Spleen (tissue), 11 donors: ENCODE measurements around the gene CCDC39. TPM values are rescaled to one million over a fixed set of nuclear protein-coding genes. Genes with fewer than 3 reads are reported as not detected.

Experiments used
- DNase-seq: peaks from one replicate; pipeline ENCODE4 v3.0.0-alpha.2; 2020
- H3K27ac ChIP-seq, 8 donors: fragments of 200-600 bp; sonication (generic) in 7 of 8; 1 replicate in 4 of 8; 2 replicates in 4 of 8; pipeline versions ENCODE4 v1.5.0 to v1.8.0; 2016 to 2021; ENCODE audit warnings: inconsistent platforms in 4 of 8, mild to moderate bottlenecking in 4 of 8, moderate library complexity in 1 of 8
- H3K27me3 ChIP-seq, 7 donors: fragments of 200-600 bp; sonication (generic) in 6 of 7; replicated peaks in 1 of 7; 1 replicate in 4 of 7; 2 replicates in 3 of 7; pipeline versions ENCODE4 v1.5.0 to v1.8.0; 2016 to 2021; ENCODE audit warnings: inconsistent platforms in 3 of 7, mild to moderate bottlenecking in 1 of 7
- H3K36me3 ChIP-seq, 6 donors: fragments of 200-600 bp; sonication (generic) in 5 of 6; 1 replicate in 4 of 6; 2 replicates in 2 of 6; pipeline versions ENCODE4 v1.5.0 to v1.8.0; 2016 to 2021; ENCODE audit warnings: inconsistent platforms in 2 of 6
- H3K4me1 ChIP-seq, 6 donors: fragments of 200-600 bp; sonication (generic) in 5 of 6; 1 replicate in 3 of 6; 2 replicates in 3 of 6; pipeline versions ENCODE4 v1.5.0 to v1.8.0; 2016 to 2021; ENCODE audit warnings: inconsistent platforms in 3 of 6
- H3K4me3 ChIP-seq, 8 donors: fragments of 200-600 bp; sonication (generic) in 7 of 8; 1 replicate in 4 of 8; 2 replicates in 4 of 8; pipeline versions ENCODE4 v1.5.0 to v1.8.0; 2016 to 2021; ENCODE audit warnings: inconsistent platforms in 4 of 8, mild to moderate bottlenecking in 4 of 8, moderate library complexity in 2 of 8
- H3K9me3 ChIP-seq, 8 donors: fragments of 200-600 bp; sonication (generic) in 7 of 8; 1 replicate in 4 of 8; 2 replicates in 4 of 8; pipeline versions ENCODE4 v1.5.0 to v1.8.0; 2016 to 2021; ENCODE audit warnings: inconsistent platforms in 4 of 8
- POLR2A ChIP-seq, 3 donors: fragments of 450-650 bp; IDR thresholded peaks; one replicate each; pipeline ENCODE4 v1.5.1; 2017; ENCODE audit warnings: antibody characterized with exemption in 3 of 3, mild to moderate bottlenecking in 1 of 3
- POLR2AphosphoS5 ChIP-seq, 3 donors: sonication (generic); formaldehyde crosslinking; IDR thresholded peaks; one replicate each; pipeline ENCODE4 v1.5.1; 2017; ENCODE audit warnings: antibody characterized with exemption in 3 of 3
- WGBS, 5 donors: extraction: QIAGEN DNeasy Blood & Tissue Kit in 3 of 5; methylation state at CpG; one replicate each; pipeline versions ENCODE4 v1.1.5 to v1.1.7; 2013 to 2018; 5-methylcytosine and 5-hydroxymethylcytosine counted together
- intact Hi-C: fragments of 100-400 bp; cut with DNase I; formaldehyde crosslinking; loops from one replicate; pipeline ENCODE4 v1.15.0; 2023; ENCODE audit warnings: low total_unique reads
- polyA plus RNA-seq, 3 donors: library from polyadenylated mRNA; stranded (reverse); fragments of 200-250 nt; gene quantifications; one replicate each; pipeline ENCODE4 v1.2.1, GENCODE V29; 2013
- total RNA-seq, 7 donors: library from RNA; depleted of rRNA in 3 of 7; stranded (reverse); fragments of >200 nt in 3 of 7; fragmentation: NEBNext Ultra II Directional in 4 of 7; extraction: Animal tissue kit (Norgen Biotek cat#: 25700) in 4 of 7; gene quantifications; one replicate each; pipeline versions ENCODE4 v1.1.0 to v1.2.1, GENCODE V29; 2016 to 2021
- TF ChIP-seq, protein P1 (sequence below), 11 experiments: fragments of 200-600 bp in 7 of 11; fragments of 450-650 bp in 4 of 11; sonication (generic) in 4 of 11; IDR thresholded peaks in 8 of 11; conservative IDR thresholded peaks in 3 of 11; 1 replicate in 7 of 11; 2 replicates in 4 of 11; pipeline versions ENCODE4 v1.4.0 to v1.8.0; 2016 to 2021; ENCODE audit warnings: antibody characterized with exemption in 11 of 11, inconsistent platforms in 4 of 11, mild to moderate bottlenecking in 1 of 11
- donor health status: healthy with polysubstance abuse.
- donor health status: DM: no; HTN: no; CAD: no; lungs with moderate emphysema.
- donor health status: DM: no; HTN: no; CAD: no.
- donor health status: Bipolar disorder and iron deficiency.
- donor health status: healthy.
- donor health status: DM: no; HTN: no; CAD: no.
- donor health status: DM: yes; HTN: yes; CAD: no.

Gene CCDC39
- total and polyA plus RNA-seq, 10 donors, result 0.11 to 0.34 (median 0.13) TPM; not detected in 7

DNA sequence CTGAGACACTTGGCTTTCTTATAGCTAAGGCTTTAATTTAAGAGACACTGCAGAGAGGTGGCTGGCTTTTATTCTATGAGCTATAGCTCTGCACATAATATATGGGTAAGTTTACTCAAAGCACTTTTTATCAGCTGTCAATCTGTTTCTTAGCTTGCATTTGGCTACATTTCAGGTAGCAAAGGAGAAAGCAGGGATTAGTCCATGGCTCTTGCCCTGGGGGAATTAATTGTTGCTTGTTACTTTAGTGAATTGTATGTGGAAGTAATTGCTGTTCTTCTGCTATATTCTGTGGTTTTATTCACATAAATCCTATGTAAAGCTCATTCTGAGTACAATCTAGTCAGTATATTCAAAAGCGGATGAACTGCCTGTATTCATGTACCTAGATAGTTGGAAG, 14.4 kb upstream of the CCDC39 start:
- DNase-seq, result no peak
- WGBS, 5 donors, result 89 to 97% (median 92%) methylated on average over 1 of the region's 1 CpG
- no peak overlapping the region for H3K27ac ChIP-seq
- intact Hi-C loops, result no loop called here
- no peaks in the 10 kb centered on the region for H3K36me3 ChIP-seq
- no peaks in the 10 kb centered on the region for H3K9me3 ChIP-seq
- peaks cover 0 to 23% (median 0%) of the 10 kb centered on the region in 7 donors for H3K27me3 ChIP-seq
- H3K4me1 ChIP-seq, result no peaks in the 10 kb centered on the region
- H3K4me3 ChIP-seq, result no peak overlapping the region
- TF ChIP-seq, protein P1, sequence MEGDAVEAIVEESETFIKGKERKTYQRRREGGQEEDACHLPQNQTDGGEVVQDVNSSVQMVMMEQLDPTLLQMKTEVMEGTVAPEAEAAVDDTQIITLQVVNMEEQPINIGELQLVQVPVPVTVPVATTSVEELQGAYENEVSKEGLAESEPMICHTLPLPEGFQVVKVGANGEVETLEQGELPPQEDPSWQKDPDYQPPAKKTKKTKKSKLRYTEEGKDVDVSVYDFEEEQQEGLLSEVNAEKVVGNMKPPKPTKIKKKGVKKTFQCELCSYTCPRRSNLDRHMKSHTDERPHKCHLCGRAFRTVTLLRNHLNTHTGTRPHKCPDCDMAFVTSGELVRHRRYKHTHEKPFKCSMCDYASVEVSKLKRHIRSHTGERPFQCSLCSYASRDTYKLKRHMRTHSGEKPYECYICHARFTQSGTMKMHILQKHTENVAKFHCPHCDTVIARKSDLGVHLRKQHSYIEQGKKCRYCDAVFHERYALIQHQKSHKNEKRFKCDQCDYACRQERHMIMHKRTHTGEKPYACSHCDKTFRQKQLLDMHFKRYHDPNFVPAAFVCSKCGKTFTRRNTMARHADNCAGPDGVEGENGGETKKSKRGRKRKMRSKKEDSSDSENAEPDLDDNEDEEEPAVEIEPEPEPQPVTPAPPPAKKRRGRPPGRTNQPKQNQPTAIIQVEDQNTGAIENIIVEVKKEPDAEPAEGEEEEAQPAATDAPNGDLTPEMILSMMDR (IDR thresholded peaks at IDR 0.05 in 8 of 11, conservative IDR thresholded peaks at IDR 0.05 in 3 of 11), result no peak
- no peak for TF ChIP-seq POLR2A (IDR thresholded peaks at IDR 0.05)
- no peak for TF ChIP-seq POLR2AphosphoS5 (IDR thresholded peaks at IDR 0.05)

DNA sequence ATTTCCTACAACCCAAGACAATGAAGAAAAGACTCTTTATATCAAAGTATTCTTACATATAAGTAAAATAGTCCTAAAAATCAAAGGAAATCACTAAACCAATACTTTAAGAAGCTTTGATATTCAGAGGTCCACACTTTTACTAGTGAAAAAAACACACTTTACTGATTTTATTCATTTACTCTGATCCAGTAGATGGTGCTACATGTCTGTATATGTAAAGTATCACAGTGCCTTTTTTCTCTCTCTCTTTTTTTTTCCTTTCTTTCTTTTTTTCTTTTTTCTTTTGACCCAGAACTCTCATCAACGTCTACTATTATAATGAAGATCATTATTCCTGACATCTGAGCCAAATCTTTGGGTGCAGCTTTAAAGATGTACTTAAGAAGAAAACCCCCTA, 10.8 kb upstream of the CCDC39 start:
- H3K27me3 ChIP-seq, result peaks cover 0 to 26% (median 0%) of the 10 kb centered on the region in 7 donors
- no peaks in the 10 kb centered on the region for H3K4me1 ChIP-seq
- no peak overlapping the region for H3K27ac ChIP-seq
- no peaks in the 10 kb centered on the region for H3K9me3 ChIP-seq
- no peak overlapping the region for H3K4me3 ChIP-seq
- no peak for DNase-seq
- 3 to 13% (median 8%) methylated on average over 1 of the region's 1 CpG for WGBS, 5 donors
- no peak for TF ChIP-seq POLR2A (IDR thresholded peaks at IDR 0.05)
- TF ChIP-seq, protein P1 (IDR thresholded peaks at IDR 0.05 in 8 of 11, conservative IDR thresholded peaks at IDR 0.05 in 3 of 11), result peak in 1 of 11 experiments; percentile 17
- no peaks in the 10 kb centered on the region for H3K36me3 ChIP-seq
- intact Hi-C loops, result no loop called here

DNA sequence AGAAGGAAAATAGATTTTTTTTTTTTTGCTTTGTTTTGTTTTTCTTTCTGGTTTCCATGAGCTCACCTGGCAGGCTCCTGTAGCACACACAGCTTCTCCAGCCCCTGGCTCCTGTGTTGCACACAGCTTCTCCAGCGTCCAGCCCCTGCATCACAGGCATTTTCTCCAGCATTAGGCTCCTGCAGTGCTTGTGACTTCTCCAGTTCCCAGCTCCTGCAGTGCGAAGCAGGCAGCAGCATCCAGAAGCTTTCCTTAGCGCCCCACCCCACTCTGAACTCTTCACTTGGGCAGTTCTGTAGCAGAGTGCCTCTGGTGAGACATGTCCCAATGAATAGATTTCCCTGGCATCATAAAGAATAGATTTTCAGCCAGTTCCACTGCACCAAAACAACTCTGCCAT, 5.5 kb upstream of the CCDC39 start:
- DNase-seq, result no peak
- H3K4me1 ChIP-seq, result peaks cover 0 to 8% (median 7%) of the 10 kb centered on the region in 6 donors
- peaks cover 0 to 51% (median 4%) of the 10 kb centered on the region in 7 donors for H3K27me3 ChIP-seq
- H3K4me3 ChIP-seq, result no peak overlapping the region
- H3K27ac ChIP-seq, result no peak overlapping the region
- H3K36me3 ChIP-seq, result no peaks in the 10 kb centered on the region
- intact Hi-C loops, result no loop called here
- TF ChIP-seq POLR2AphosphoS5 (IDR thresholded peaks at IDR 0.05) (no peak), POLR2A (IDR thresholded peaks at IDR 0.05) (no peak)
- TF ChIP-seq, protein P1 (IDR thresholded peaks at IDR 0.05 in 8 of 11, conservative IDR thresholded peaks at IDR 0.05 in 3 of 11), result no peak
- H3K9me3 ChIP-seq, result no peaks in the 10 kb centered on the region
- 22 to 34% (median 26%) methylated on average over 3 of the region's 3 CpGs for WGBS, 5 donors

DNA sequence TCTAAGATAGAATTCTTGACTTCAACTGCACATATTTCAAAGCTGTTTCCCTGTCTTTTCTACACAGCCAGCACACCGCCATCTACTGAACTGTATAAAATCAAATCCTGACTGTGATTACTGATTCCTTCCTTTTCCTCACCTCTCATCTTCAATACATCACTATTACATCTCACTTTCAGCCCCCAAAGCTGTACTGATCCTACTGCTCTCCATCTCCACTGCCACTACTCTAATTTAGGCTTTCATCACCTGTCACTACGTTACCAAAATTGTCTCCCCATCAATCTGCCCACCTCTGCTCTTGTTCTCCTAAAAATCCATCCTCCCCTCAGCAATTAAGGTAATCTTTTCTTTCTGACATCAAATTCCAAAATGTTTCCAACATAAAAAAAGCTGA, 4.5 kb upstream of the CCDC39 start:
- Histone ChIP-seq H3K9me3 (no peaks in the 10 kb centered on the region), H3K27me3 (peaks cover 0 to 61% (median 14%) of the 10 kb centered on the region in 7 donors), H3K4me1 (peaks cover 0 to 18% (median 15%) of the 10 kb centered on the region in 6 donors), H3K27ac (no peak overlapping the region), H3K36me3 (no peaks in the 10 kb centered on the region), H3K4me3 (no peak overlapping the region)
- no peak for TF ChIP-seq POLR2A (IDR thresholded peaks at IDR 0.05)
- TF ChIP-seq, protein P1 (IDR thresholded peaks at IDR 0.05 in 8 of 11, conservative IDR thresholded peaks at IDR 0.05 in 3 of 11), result no peak
- no peak for TF ChIP-seq POLR2AphosphoS5 (IDR thresholded peaks at IDR 0.05)
- 74 to 82% (median 76%) methylated on average over 2 of the region's 2 CpGs for WGBS, 5 donors
- intact Hi-C loops, result no loop called here
- no peak for DNase-seq
